ENCODE measurements around the gene C11orf65. TPM values are rescaled to one million over a fixed set of nuclear protein-coding genes. Genes with fewer than 3 reads are reported as not detected.
"Not testable (repeated sequence)": the region's sequence is repeated elsewhere in the genome, so short reads cannot be mapped to it uniquely, and the experiment has no call there.

Gene C11orf65
- total and polyA plus RNA-seq, 2 donors (not counting 1 experiment from before 2014, with no cell fraction given): 0.25 to 1.4 TPM

DNA sequence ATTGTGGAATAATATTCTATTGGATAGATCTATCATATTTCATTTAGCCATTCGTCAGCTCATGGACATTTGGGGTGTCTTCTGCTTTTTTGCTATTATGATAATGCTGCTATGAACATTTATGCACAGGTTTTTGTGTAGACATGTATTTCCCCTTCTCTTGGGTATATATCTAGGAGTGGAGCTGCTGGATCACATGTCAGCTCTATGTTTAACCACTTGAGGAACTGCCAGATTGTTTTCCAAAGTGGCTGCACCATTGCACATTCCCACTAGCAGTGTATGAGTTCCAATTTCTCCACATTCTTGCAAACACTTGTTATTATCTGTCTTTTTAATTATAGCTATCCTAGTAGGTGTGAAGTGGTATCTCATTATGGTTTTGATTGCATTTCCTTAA, 75.0 kb downstream of the C11orf65 start:
- intact Hi-C loops (cut with micrococcal nuclease): no loop called here
- DNase-seq (no peak), ATAC-seq (ENCODE audit: low read depth) (no peak)
- Histone ChIP-seq H3K79me2 (ENCODE audit: control insufficient read depth, insufficient read depth, low read length) (no peaks in the 10 kb centered on the region), H4K20me1 (ENCODE audit: control insufficient read depth, insufficient read depth, low read length, poor library complexity, severe bottlenecking) (no peaks in the 10 kb centered on the region), H3K36me3 (replicated peaks in 1 of 2; ENCODE audit: control extremely low read depth in 1 of 2, control insufficient read depth in 1 of 2, extremely low read depth in 1 of 2, insufficient read depth in 2 of 2, low read length in 1 of 2) (no peaks in the 10 kb centered on the region), H3K4me2 (replicated peaks; ENCODE audit: low read depth, low read length, poor library complexity, severe bottlenecking) (no peak overlapping the region), H3K4me3 (ENCODE audit: control extremely low read depth in 1 of 5, extremely low read depth in 1 of 5, insufficient read depth in 1 of 5, low read depth in 2 of 5, low read length in 4 of 5) (no peak overlapping the region), H3K9ac (ENCODE audit: low read length) (no peak overlapping the region), H3K27me3 (replicated peaks in 1 of 4; ENCODE audit: control extremely low read depth in 1 of 4, control insufficient read depth in 3 of 4, insufficient read depth in 4 of 4, low read length in 3 of 4) (no peaks in the 10 kb centered on the region), H3K4me1 (ENCODE audit: control insufficient read depth in 2 of 2, insufficient read depth in 2 of 2, low read length in 2 of 2) (no peaks in the 10 kb centered on the region), H3K27ac (ENCODE audit: low read length in 2 of 2) (no peak overlapping the region), H2AFZ (ENCODE audit: insufficient read depth, low read depth, low read length, poor library complexity, severe bottlenecking) (no peak overlapping the region), H3K9me3 (ENCODE audit: control extremely low read depth in 1 of 3, control insufficient read depth in 2 of 3, insufficient read depth in 1 of 3, low read length in 2 of 3) (no peaks in the 10 kb centered on the region)
- no peak overlapping the region for H3K4me3 Mint-ChIP-seq
- H3K27ac Mint-ChIP-seq: no peak overlapping the region
- CTCF ChIA-PET: no interaction called here
- WGBS (ENCODE audit: insufficient coverage): no CpG with 5 or more reads among the region's 1 CpG
- no peaks in the 10 kb centered on the region for H3K4me1 Mint-ChIP-seq
- no peaks in the 10 kb centered on the region for H3K9me3 Mint-ChIP-seq (ENCODE audit: insufficient read depth)
- POLR2A ChIA-PET: no interaction called here
- TF ChIP-seq EZH2 (IDR thresholded peaks at IDR 0.05; ENCODE audit: borderline replicate concordance, insufficient read depth, low read depth, low read length, poor library complexity, severe bottlenecking) (no peak), CTCF (IDR thresholded peaks at IDR 0.05) (no peak)
- H3K27me3 Mint-ChIP-seq: no peaks in the 10 kb centered on the region

DNA sequence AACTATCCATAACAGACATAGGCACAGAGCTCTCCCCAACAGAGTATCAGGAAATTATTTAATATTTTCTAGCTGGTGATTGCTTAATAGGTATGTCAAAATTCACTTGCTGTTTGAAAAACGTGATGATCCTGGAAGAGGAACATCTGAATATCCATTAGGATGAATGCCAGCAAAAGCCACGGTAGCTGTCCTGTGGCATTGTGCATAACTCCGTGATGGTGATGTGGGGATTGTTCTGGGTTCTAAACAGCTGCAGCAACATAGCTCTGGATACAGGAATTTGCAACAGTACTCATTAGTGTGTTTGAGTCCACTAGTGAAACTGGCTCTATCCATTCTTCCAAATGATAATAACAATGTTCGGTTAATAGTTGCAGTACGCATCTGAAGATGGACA, 78.8 kb downstream of the C11orf65 start:
- WGBS (ENCODE audit: insufficient coverage): 95% methylated on average over 2 of the region's 5 CpGs
- Histone ChIP-seq H3K79me2 (ENCODE audit: control insufficient read depth, insufficient read depth, low read length) (no peaks in the 10 kb centered on the region), H4K20me1 (ENCODE audit: control insufficient read depth, insufficient read depth, low read length, poor library complexity, severe bottlenecking) (no peaks in the 10 kb centered on the region), H3K9ac (ENCODE audit: low read length) (no peak overlapping the region), H2AFZ (ENCODE audit: insufficient read depth, low read depth, low read length, poor library complexity, severe bottlenecking) (no peak overlapping the region), H3K27ac (ENCODE audit: low read length in 2 of 2) (no peak overlapping the region), H3K4me1 (ENCODE audit: control insufficient read depth in 2 of 2, insufficient read depth in 2 of 2, low read length in 2 of 2) (no peaks in the 10 kb centered on the region), H3K9me3 (ENCODE audit: control extremely low read depth in 1 of 3, control insufficient read depth in 2 of 3, insufficient read depth in 1 of 3, low read length in 2 of 3) (no peaks in the 10 kb centered on the region), H3K4me2 (replicated peaks; ENCODE audit: low read depth, low read length, poor library complexity, severe bottlenecking) (no peak overlapping the region), H3K27me3 (replicated peaks in 1 of 4; ENCODE audit: control extremely low read depth in 1 of 4, control insufficient read depth in 3 of 4, insufficient read depth in 4 of 4, low read length in 3 of 4) (no peaks in the 10 kb centered on the region), H3K36me3 (replicated peaks in 1 of 2; ENCODE audit: control extremely low read depth in 1 of 2, control insufficient read depth in 1 of 2, extremely low read depth in 1 of 2, insufficient read depth in 2 of 2, low read length in 1 of 2) (no peaks in the 10 kb centered on the region), H3K4me3 (ENCODE audit: control extremely low read depth in 1 of 5, extremely low read depth in 1 of 5, insufficient read depth in 1 of 5, low read depth in 2 of 5, low read length in 4 of 5) (no peak overlapping the region)
- no peaks in the 10 kb centered on the region for H3K27me3 Mint-ChIP-seq
- H3K27ac Mint-ChIP-seq: no peak overlapping the region
- TF ChIP-seq EZH2 (IDR thresholded peaks at IDR 0.05; ENCODE audit: borderline replicate concordance, insufficient read depth, low read depth, low read length, poor library complexity, severe bottlenecking): no peak
- TF ChIP-seq CTCF (IDR thresholded peaks at IDR 0.05): no peak
- intact Hi-C loops (cut with micrococcal nuclease): no loop called here
- DNase-seq (no peak), ATAC-seq (ENCODE audit: low read depth) (no peak)
- ChIA-PET CTCF (no interaction called here), POLR2A (no interaction called here)
- no peaks in the 10 kb centered on the region for H3K9me3 Mint-ChIP-seq (ENCODE audit: insufficient read depth)
- no peak overlapping the region for H3K4me3 Mint-ChIP-seq
- H3K4me1 Mint-ChIP-seq: no peaks in the 10 kb centered on the region

DNA sequence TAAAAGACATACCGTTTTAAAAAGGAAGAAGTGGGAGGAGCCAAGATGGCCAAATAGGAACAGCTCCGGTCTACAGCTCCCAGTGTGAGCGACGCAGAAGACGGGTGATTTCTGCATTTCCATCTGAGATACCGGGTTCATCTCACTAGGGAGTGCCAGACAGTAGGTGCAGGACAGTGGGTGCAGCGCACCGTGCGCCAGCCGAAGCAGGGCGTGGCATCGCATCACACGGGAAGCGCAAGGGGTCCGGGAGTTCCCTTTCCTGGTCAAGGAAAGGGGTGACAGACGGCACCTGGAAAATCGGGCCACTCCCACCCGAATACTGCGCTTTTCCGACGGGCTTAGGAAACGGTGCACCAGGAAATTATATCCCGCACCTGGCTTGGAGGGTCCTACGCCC, 93.8 kb downstream of the C11orf65 start:
- H3K4me2 ChIP-seq (replicated peaks; ENCODE audit: low read depth, low read length, poor library complexity, severe bottlenecking); H3K9me3 ChIP-seq (ENCODE audit: control extremely low read depth in 1 of 3, control insufficient read depth in 2 of 3, insufficient read depth in 1 of 3, low read length in 2 of 3); POLR2A ChIA-PET; H3K27ac ChIP-seq (ENCODE audit: low read length in 2 of 2); ATAC-seq (ENCODE audit: low read depth); H3K4me1 Mint-ChIP-seq; H3K27ac Mint-ChIP-seq; H2AFZ ChIP-seq (ENCODE audit: insufficient read depth, low read depth, low read length, poor library complexity, severe bottlenecking); H3K27me3 ChIP-seq (replicated peaks in 1 of 4; ENCODE audit: control extremely low read depth in 1 of 4, control insufficient read depth in 3 of 4, insufficient read depth in 4 of 4, low read length in 3 of 4); H3K4me3 Mint-ChIP-seq; CTCF ChIA-PET; H4K20me1 ChIP-seq (ENCODE audit: control insufficient read depth, insufficient read depth, low read length, poor library complexity, severe bottlenecking); H3K27me3 Mint-ChIP-seq; H3K9ac ChIP-seq (ENCODE audit: low read length); H3K4me3 ChIP-seq (ENCODE audit: control extremely low read depth in 1 of 5, extremely low read depth in 1 of 5, insufficient read depth in 1 of 5, low read depth in 2 of 5, low read length in 4 of 5); H3K4me1 ChIP-seq (ENCODE audit: control insufficient read depth in 2 of 2, insufficient read depth in 2 of 2, low read length in 2 of 2); H3K36me3 ChIP-seq (replicated peaks in 1 of 2; ENCODE audit: control extremely low read depth in 1 of 2, control insufficient read depth in 1 of 2, extremely low read depth in 1 of 2, insufficient read depth in 2 of 2, low read length in 1 of 2); H3K79me2 ChIP-seq (ENCODE audit: control insufficient read depth, insufficient read depth, low read length); H3K9me3 Mint-ChIP-seq (ENCODE audit: insufficient read depth); DNase-seq; intact Hi-C loops (cut with micrococcal nuclease): not testable (repeated sequence)
- WGBS (ENCODE audit: insufficient coverage): 88% methylated on average over 14 of the region's 24 CpGs
